ENCODE results near the gene LSAMP.

The LSAMP gene

GRCh38 chr3:116135457-116136085 is 309.7 kb downstream of the LSAMP start:
- DNase-seq (ENCODE audit: low spot score), result no peak
- TF ChIP-seq CTCF (IDR thresholded peaks at IDR 0.05; ENCODE audit: extremely low read depth, missing control alignments), result no peak

- DNase-seq (ENCODE audit: low spot score), result no peak
- no peak for TF ChIP-seq CTCF (IDR thresholded peaks at IDR 0.05; ENCODE audit: extremely low read depth, missing control alignments)
Measured at GRCh38 chr3:116129187-116129946, 315.9 kb downstream of the LSAMP start.

- no peak for DNase-seq (ENCODE audit: low spot score)
- TF ChIP-seq CTCF (IDR thresholded peaks at IDR 0.05; ENCODE audit: extremely low read depth, missing control alignments), result no peak
Measured at GRCh38 chr3:116127464-116127863, 317.8 kb downstream of the LSAMP start.

GRCh38 chr3:116124166-116124565 is 321.1 kb downstream of the LSAMP start:
- DNase-seq (ENCODE audit: low spot score), result no peak
- no peak for TF ChIP-seq CTCF (IDR thresholded peaks at IDR 0.05; ENCODE audit: extremely low read depth, missing control alignments)

- TF ChIP-seq CTCF (IDR thresholded peaks at IDR 0.05; ENCODE audit: extremely low read depth, missing control alignments), result no peak
- no peak for DNase-seq (ENCODE audit: low spot score)
Measured at GRCh38 chr3:116118475-116119169, 326.7 kb downstream of the LSAMP start.

- no peak for TF ChIP-seq CTCF (IDR thresholded peaks at IDR 0.05; ENCODE audit: extremely low read depth, missing control alignments)
- no peak for DNase-seq (ENCODE audit: low spot score)
Measured at GRCh38 chr3:116114586-116114985, 330.7 kb downstream of the LSAMP start.

GRCh38 chr3:116112696-116113095 is 332.6 kb downstream of the LSAMP start:
- no peak for DNase-seq (ENCODE audit: low spot score)
- no peak for TF ChIP-seq CTCF (IDR thresholded peaks at IDR 0.05; ENCODE audit: extremely low read depth, missing control alignments)

Measured in GM20000 (cell line).